Astrocyte (in vitro differentiated cells and primary cell): ENCODE data around the gene DROSHA. TPM values are rescaled to one million over a fixed set of nuclear protein-coding genes. Genes with fewer than 3 reads are reported as not detected.

Experiments used
- DNase-seq: peaks from one replicate; pipeline ENCODE4 v3.0.0-alpha.2; 2010; ENCODE audit warnings: low read depth
- FAIRE-seq: peaks from 2 replicates; lab custom pipeline; 2011; peaks lifted over from hg19 to GRCh38; lab: Jason Lieb, UNC
- H2AFZ ChIP-seq: 2 replicates; pipeline ENCODE4 v1.6.0; 2012; ENCODE audit warnings: low read depth, low read length, inconsistent platforms
- H3K27ac ChIP-seq: 2 replicates; pipeline ENCODE4 v1.5.1; 2011; ENCODE audit warnings: low read depth, low read length, inconsistent platforms
- H3K27me3 ChIP-seq: 2 replicates; pipeline ENCODE4 v1.6.0; 2011; ENCODE audit warnings: low read length, inconsistent platforms; ENCODE audit not compliant: insufficient read depth
- H3K36me3 ChIP-seq: 2 replicates; pipeline ENCODE4 v1.5.1; 2011; ENCODE audit warnings: low read length, inconsistent platforms; ENCODE audit not compliant: insufficient read depth
- H3K4me1 ChIP-seq: 2 replicates; pipeline ENCODE4 v1.5.1; 2011; ENCODE audit warnings: low read length, inconsistent platforms; ENCODE audit not compliant: insufficient read depth
- H3K4me2 ChIP-seq: 2 replicates; pipeline ENCODE4 v1.6.0; 2012; ENCODE audit warnings: low read length, inconsistent platforms
- H3K4me3 ChIP-seq: 2 replicates; pipeline ENCODE4 v1.5.1; 2011; ENCODE audit warnings: low read depth, mild to moderate bottlenecking, low read length, inconsistent platforms; ENCODE audit not compliant: insufficient read depth
- H3K79me2 ChIP-seq: 2 replicates; pipeline ENCODE4 v1.6.0; 2012; ENCODE audit warnings: mild to moderate bottlenecking, low read length, inconsistent platforms; ENCODE audit not compliant: insufficient read depth
- H3K9ac ChIP-seq: 2 replicates; pipeline ENCODE4 v1.6.0; 2012; ENCODE audit warnings: mild to moderate bottlenecking, low read length, inconsistent platforms
- H3K9me3 ChIP-seq: 2 replicates; pipeline ENCODE4 v1.5.1; 2012; ENCODE audit warnings: low read depth, mild to moderate bottlenecking, low read length, inconsistent platforms; ENCODE audit not compliant: insufficient read depth
- H4K20me1 ChIP-seq: 2 replicates; pipeline ENCODE4 v1.6.0; 2012; ENCODE audit warnings: low read length, inconsistent platforms; ENCODE audit not compliant: insufficient read depth
- H3K27ac Mint-ChIP-seq: one replicate; pipeline ENCODE4 v1.8.0; 2021; ENCODE audit warnings: mild to moderate bottlenecking, mixed read lengths; ENCODE audit not compliant: unreplicated experiment
- H3K27me3 Mint-ChIP-seq: one replicate; pipeline ENCODE4 v1.8.0; 2021; ENCODE audit warnings: low read depth, mixed read lengths; ENCODE audit not compliant: unreplicated experiment
- H3K36me3 Mint-ChIP-seq: one replicate; pipeline ENCODE4 v1.8.0; 2021; ENCODE audit warnings: low read depth, mixed read lengths; ENCODE audit not compliant: unreplicated experiment
- H3K4me1 Mint-ChIP-seq: one replicate; pipeline ENCODE4 v1.8.0; 2021; ENCODE audit warnings: low read depth, mixed read lengths; ENCODE audit not compliant: unreplicated experiment
- H3K4me3 Mint-ChIP-seq: one replicate; pipeline ENCODE4 v1.8.0; 2021; ENCODE audit warnings: mild to moderate bottlenecking, moderate library complexity, mixed read lengths; ENCODE audit not compliant: unreplicated experiment
- H3K9me3 Mint-ChIP-seq: one replicate; pipeline ENCODE4 v1.8.0; 2021; ENCODE audit warnings: mild to moderate bottlenecking, mixed read lengths; ENCODE audit not compliant: unreplicated experiment
- EZH2 ChIP-seq: IDR thresholded peaks from 2 replicates; pipeline ENCODE4 v1.6.1; 2012; ENCODE audit warnings: mild to moderate bottlenecking, low read length, inconsistent platforms; ENCODE audit not compliant: insufficient read depth
- total RNA-seq: library from RNA; stranded (reverse); gene quantifications from 2 replicates; pipeline ENCODE4 v1.2.1, GENCODE V29; 2021
- TF ChIP-seq, protein P1 (sequence below): IDR thresholded peaks from 2 replicates; pipeline ENCODE4 v1.5.1; 2011; ENCODE audit warnings: low read depth, mild to moderate bottlenecking, inconsistent platforms, low read length, moderate library complexity; ENCODE audit not compliant: insufficient read depth

DROSHA gene
- total RNA-seq, 1 donor from 2014 or later: 50.6 TPM

- Mint-ChIP-seq H3K27me3 (peaks cover 10% of the 10 kb centered on the region), H3K36me3 (peaks cover 2% of the 10 kb centered on the region), H3K27ac (no peak overlapping the region), H3K4me1 (peaks cover 15% of the 10 kb centered on the region), H3K9me3 (no peaks in the 10 kb centered on the region), H3K4me3 (no peak overlapping the region)
- H3K27ac ChIP-seq: no peak overlapping the region
- DNase-seq (no peak), FAIRE-seq (no peak)
- H3K4me3 ChIP-seq: no peak overlapping the region
- no peak overlapping the region for H3K4me2 ChIP-seq
- no peaks in the 10 kb centered on the region for H3K9me3 ChIP-seq
- no peak for TF ChIP-seq EZH2
- TF ChIP-seq, protein P1, sequence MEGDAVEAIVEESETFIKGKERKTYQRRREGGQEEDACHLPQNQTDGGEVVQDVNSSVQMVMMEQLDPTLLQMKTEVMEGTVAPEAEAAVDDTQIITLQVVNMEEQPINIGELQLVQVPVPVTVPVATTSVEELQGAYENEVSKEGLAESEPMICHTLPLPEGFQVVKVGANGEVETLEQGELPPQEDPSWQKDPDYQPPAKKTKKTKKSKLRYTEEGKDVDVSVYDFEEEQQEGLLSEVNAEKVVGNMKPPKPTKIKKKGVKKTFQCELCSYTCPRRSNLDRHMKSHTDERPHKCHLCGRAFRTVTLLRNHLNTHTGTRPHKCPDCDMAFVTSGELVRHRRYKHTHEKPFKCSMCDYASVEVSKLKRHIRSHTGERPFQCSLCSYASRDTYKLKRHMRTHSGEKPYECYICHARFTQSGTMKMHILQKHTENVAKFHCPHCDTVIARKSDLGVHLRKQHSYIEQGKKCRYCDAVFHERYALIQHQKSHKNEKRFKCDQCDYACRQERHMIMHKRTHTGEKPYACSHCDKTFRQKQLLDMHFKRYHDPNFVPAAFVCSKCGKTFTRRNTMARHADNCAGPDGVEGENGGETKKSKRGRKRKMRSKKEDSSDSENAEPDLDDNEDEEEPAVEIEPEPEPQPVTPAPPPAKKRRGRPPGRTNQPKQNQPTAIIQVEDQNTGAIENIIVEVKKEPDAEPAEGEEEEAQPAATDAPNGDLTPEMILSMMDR: no peak
- no peaks in the 10 kb centered on the region for H3K36me3 ChIP-seq
- no peaks in the 10 kb centered on the region for H3K79me2 ChIP-seq
- no peak overlapping the region for H3K9ac ChIP-seq
- H4K20me1 ChIP-seq: no peaks in the 10 kb centered on the region
- H3K4me1 ChIP-seq: peaks cover 3% of the 10 kb centered on the region
- no peak overlapping the region for H2AFZ ChIP-seq
- H3K27me3 ChIP-seq: peaks cover 2% of the 10 kb centered on the region
These were observed 153.1 kb downstream of the DROSHA start for GRCh38 chr5:31378838-31379237.

DNA sequence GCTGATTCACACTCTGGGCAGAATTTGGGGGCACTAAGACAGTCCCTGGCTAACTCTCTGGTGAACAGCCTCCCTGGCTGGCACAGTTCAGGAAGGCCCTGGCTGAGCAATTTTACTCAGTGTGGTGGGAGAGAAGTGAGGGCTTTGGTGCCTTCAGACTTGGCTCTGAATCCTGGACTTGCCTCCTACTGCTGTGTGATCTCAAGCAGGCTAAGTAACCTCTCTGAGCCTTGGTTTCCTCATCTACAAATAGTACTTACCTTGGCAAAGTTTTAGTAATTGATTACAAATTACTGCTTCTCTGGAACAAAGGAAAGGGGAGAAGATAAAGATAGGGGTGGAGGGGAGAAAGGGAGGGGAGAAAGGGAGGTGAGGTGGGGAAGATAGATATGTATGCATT, 153.8 kb downstream of the DROSHA start:
- H3K4me3 Mint-ChIP-seq: no peak overlapping the region
- Histone ChIP-seq H3K27me3 (peaks cover 2% of the 10 kb centered on the region), H3K79me2 (no peaks in the 10 kb centered on the region), H3K36me3 (no peaks in the 10 kb centered on the region), H3K4me3 (no peak overlapping the region), H3K9ac (no peak overlapping the region), H3K27ac (no peak overlapping the region), H3K4me1 (no peaks in the 10 kb centered on the region), H4K20me1 (no peaks in the 10 kb centered on the region), H2AFZ (no peak overlapping the region), H3K9me3 (no peaks in the 10 kb centered on the region), H3K4me2 (no peak overlapping the region)
- H3K9me3 Mint-ChIP-seq: no peaks in the 10 kb centered on the region
- TF ChIP-seq EZH2: no peak
- TF ChIP-seq, protein P1: no peak
- H3K27me3 Mint-ChIP-seq: peaks cover 11% of the 10 kb centered on the region
- no peak overlapping the region for H3K27ac Mint-ChIP-seq
- peaks cover 10% of the 10 kb centered on the region for H3K4me1 Mint-ChIP-seq
- H3K36me3 Mint-ChIP-seq: peaks cover 2% of the 10 kb centered on the region
- FAIRE-seq (no peak), DNase-seq (no peak)

- no peaks in the 10 kb centered on the region for H3K79me2 ChIP-seq
- H3K4me3 Mint-ChIP-seq: no peak overlapping the region
These were observed 154.5 kb downstream of the DROSHA start for GRCh38 chr5:31377274-31377946.

More at GRCh38 chr5:31377274-31377946, 154.5 kb downstream of the DROSHA start:
- no peaks in the 10 kb centered on the region for H3K9me3 Mint-ChIP-seq
- Histone ChIP-seq H2AFZ (no peak overlapping the region), H3K9me3 (no peaks in the 10 kb centered on the region), H3K36me3 (no peaks in the 10 kb centered on the region), H3K27me3 (peaks cover 2% of the 10 kb centered on the region), H3K4me3 (no peak overlapping the region), H3K27ac (no peak overlapping the region), H3K9ac (no peak overlapping the region), H3K4me1 (no peaks in the 10 kb centered on the region), H3K4me2 (no peak overlapping the region), H4K20me1 (no peaks in the 10 kb centered on the region)
- DNase-seq: no peak
- peaks cover 5% of the 10 kb centered on the region for H3K4me1 Mint-ChIP-seq
- FAIRE-seq: no peak
- peaks cover 2% of the 10 kb centered on the region for H3K36me3 Mint-ChIP-seq
- H3K27me3 Mint-ChIP-seq: peaks cover 14% of the 10 kb centered on the region
- TF ChIP-seq, protein P1: no peak
- no peak for TF ChIP-seq EZH2
- H3K27ac Mint-ChIP-seq: no peak overlapping the region
